HUES48 (cell line): ENCODE results near the gene HOXC9.

Experiments
- H3K27ac ChIP-seq: one replicate; pipeline ENCODE4 v1.7.0; 2013; ENCODE audit warnings: low read depth, low read length, inconsistent platforms
- H3K27me3 ChIP-seq: 2 replicates; pipeline ENCODE4 v1.6.1; 2013; ENCODE audit warnings: mild to moderate bottlenecking, low read length; ENCODE audit not compliant: control insufficient read depth, insufficient read depth
- H3K36me3 ChIP-seq: 2 replicates; pipeline ENCODE4 v1.6.1; 2013; ENCODE audit warnings: low read length; ENCODE audit not compliant: control insufficient read depth, insufficient read depth
- H3K4me1 ChIP-seq: 2 replicates; pipeline ENCODE4 v1.6.1; 2013; ENCODE audit warnings: mild to moderate bottlenecking, low read length; ENCODE audit not compliant: control insufficient read depth, insufficient read depth
- H3K4me3 ChIP-seq: 2 replicates; pipeline ENCODE4 v1.5.1; 2013; ENCODE audit warnings: mild to moderate bottlenecking, low read depth, low read length
- H3K9ac ChIP-seq: 2 replicates; pipeline ENCODE4 v1.6.1; 2013; ENCODE audit warnings: mild to moderate bottlenecking, low read depth, low read length, moderate library complexity
- H3K9me3 ChIP-seq: 2 replicates; pipeline ENCODE4 v1.6.1; 2013; ENCODE audit warnings: low read length; ENCODE audit not compliant: control insufficient read depth, insufficient read depth

Gene HOXC9

GRCh38 chr12:54000116-54001114 is at the start of gene HOXC9:
HOXC9 (plus strand) TSS chr12:54000161; CDS start chr12:54000189, 28 bp downstream.
- Histone ChIP-seq H3K4me3 (peak within 1 kb of the TSS; percentile 46), H3K9ac (no peak within 1 kb of the TSS), H3K9me3 (no peaks in the 10 kb centered on the region), H3K27ac (no peak within 1 kb of the TSS), H3K27me3 (peaks cover 100% of the 10 kb centered on the region), H3K4me1 (peaks cover 7% of the 10 kb centered on the region; the same call in 1 of the 2 replicates), H3K36me3 (no peaks in the 10 kb centered on the region)

DNA sequence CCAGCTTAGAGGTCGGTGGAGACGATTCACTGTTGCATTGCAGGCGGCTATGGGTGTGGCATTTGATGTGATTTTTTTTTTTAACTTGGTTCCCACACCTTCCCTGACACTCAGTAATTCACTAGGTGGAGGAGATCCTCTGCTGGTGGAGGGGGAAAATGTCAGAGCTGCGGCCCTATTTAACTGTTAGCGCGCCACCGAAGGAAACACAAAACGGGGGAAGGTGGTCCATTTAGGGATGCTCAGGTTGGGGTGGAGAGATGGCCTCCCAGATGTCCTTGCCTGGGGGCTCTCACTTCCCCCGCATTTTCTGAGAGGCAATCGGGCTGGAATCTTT is 49.6 kb upstream of the HOXC9 start:
- H3K9me3 ChIP-seq = 0 out of 2 replicates have a peak, but pooled peaks cover 3% of the 10 kb centered on the region
- H3K27ac ChIP-seq = no peak overlapping the region
- no peak overlapping the region for H3K4me3 ChIP-seq
- peaks cover 100% of the 10 kb centered on the region for H3K27me3 ChIP-seq
- no peaks in the 10 kb centered on the region for H3K36me3 ChIP-seq
- no peak overlapping the region for H3K9ac ChIP-seq
- H3K4me1 ChIP-seq = 0 out of 2 replicates have a peak, but pooled peaks cover 5% of the 10 kb centered on the region

DNA sequence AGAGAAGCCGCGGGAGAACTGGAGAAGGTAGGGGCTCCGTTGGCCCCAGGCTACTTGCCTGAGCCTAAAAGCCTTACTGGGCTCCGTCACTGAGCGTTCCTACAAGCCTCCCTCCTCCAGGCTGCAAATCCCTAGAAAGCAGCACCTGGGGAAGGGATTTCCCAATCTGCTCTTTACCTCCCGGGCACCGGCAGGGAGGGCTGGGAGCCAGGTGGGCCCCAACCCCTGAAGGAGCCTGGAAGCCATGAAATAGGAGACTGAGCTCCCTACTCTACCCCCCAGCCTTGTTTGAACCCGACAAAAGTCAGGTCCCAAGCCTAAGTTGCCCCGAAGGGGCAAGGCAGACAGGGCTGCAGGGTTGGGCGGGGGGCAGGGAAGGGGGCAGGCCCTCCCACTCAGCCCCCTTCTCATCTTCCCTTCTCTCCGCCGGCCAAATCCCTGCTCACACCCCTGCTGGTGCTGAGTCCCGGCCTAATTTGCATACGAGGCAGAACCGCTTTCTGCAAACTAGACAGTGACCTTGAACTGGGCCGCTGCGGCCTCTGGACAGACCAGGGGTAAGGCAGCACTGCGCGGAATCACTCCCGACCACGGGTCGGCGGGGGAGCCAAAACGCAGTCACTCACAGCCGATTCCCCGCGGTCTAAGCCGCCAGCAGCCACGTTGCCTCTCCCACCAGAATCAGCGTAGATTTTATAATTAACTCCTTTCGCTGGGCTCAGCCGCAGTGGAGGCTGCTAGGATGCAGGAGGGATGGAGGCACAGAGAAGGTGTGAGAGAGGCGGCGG is 49.0 kb upstream of the HOXC9 start:
- Histone ChIP-seq H3K36me3 (no peaks in the 10 kb centered on the region), H3K4me3 (no peak overlapping the region), H3K27me3 (peaks cover 100% of the 10 kb centered on the region), H3K27ac (no peak overlapping the region), H3K9me3 (0 out of 2 replicates have a peak, but pooled peaks cover 3% of the 10 kb centered on the region), H3K9ac (no peak overlapping the region), H3K4me1 (0 out of 2 replicates have a peak, but pooled peaks cover 5% of the 10 kb centered on the region)

DNA sequence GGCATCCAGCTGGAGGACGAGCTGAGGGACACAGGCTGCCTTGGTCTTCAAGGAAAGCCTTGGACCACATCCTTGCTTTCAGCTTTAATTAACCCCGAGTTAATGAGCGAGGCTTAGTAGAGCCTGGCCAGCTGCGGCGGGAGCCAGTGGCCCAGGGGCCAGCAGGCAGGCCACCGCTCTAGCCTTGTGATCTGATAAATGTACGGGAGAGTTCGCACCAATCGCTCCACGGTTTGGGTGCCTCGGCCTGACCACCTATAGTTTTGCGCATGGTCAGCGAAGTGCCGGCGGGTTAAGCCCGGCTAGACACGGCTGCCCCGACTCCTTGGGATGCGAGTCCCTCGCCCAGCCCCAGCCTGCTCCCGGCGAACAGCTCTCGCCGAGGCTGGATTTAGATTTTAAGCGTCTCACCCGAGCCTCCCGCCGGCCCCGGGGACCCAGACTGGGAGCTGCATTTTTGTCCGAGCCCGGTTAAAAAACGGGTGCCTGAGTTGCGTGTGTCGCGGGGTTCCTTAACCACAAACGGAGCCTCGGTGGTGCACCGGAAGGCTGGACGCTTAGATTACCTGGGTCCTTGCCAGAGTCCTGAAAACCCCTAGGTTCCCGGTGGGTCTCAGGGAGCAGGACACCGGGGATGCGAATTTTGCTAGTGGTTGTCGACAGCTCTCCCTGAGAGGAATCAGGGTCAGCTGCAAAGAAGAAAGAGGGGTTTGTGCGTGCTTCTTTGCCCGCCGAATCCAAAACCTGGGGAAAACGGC is 48.2 kb upstream of the HOXC9 start:
- Histone ChIP-seq H3K36me3 (no peaks in the 10 kb centered on the region), H3K9me3 (0 out of 2 replicates have a peak, but pooled peaks cover 3% of the 10 kb centered on the region), H3K9ac (no peak overlapping the region), H3K27me3 (peaks cover 100% of the 10 kb centered on the region), H3K4me1 (0 out of 2 replicates have a peak, but pooled peaks cover 5% of the 10 kb centered on the region), H3K27ac (no peak overlapping the region), H3K4me3 (no peak overlapping the region)

DNA sequence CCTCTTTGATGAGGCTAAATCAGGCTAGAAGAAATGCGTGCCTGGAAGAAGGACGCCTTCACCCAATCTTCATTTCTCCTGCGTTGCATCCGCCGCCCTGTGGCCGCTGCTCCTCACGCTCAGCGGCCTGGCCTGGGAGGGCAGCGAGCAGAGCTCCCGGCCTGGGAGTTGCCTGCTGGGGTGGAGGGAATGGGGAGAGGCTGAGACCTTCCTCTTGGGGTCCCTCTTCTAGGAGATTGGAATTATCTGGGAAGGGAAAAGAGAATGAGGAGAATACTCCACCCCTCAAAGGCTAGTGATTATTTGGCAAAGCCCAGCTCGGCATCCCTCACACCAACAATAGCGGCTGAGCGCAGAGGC is 47.6 kb upstream of the HOXC9 start:
- H3K27me3 ChIP-seq = peaks cover 100% of the 10 kb centered on the region
- 0 out of 2 replicates have a peak, but pooled peaks cover 3% of the 10 kb centered on the region for H3K9me3 ChIP-seq
- H3K4me3 ChIP-seq = no peak overlapping the region

DNA sequence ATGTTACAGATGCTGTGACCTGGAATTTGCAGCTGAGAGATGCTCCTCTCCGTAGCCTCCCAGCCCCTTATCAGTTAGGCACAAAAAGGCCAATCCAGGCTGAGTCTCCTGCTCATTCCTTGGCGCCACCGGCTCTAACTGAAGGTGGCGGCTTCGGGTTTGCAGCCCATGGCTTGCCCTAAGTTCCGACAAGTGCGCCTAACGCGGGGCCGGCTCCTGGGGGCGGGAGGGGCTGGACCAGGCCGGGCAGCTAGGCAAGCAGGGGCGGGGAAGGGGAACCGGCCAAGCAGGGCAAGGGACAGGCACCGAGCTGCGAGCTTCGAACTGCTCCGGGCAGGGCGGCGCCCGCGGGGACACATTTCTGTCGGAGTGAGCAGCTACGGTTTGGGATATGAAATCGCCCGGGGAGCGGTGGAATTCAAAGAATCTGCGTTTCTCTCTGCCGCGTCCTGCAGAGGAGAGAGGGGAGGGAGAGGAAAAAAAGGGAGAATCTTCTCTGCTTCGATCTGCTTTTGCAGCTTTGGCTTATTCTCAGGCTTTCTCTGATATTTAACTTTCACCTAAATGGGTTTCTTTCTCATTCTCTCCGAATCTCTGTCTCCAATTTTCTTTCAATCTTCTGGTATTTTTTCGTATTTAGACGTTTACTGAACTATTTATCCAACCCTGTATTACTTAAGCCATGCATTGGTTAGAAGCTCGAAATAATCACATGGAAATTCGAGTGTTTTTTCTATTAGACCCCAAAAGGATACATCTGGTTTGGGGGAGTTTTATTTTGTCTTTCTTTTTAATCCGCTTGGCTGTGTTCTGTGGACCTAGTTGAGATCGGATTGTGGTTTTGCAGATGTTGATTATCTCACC is 46.9 kb upstream of the HOXC9 start:
- Histone ChIP-seq H3K27me3 (peaks cover 100% of the 10 kb centered on the region), H3K27ac (no peak overlapping the region), H3K9me3 (0 out of 2 replicates have a peak, but pooled peaks cover 3% of the 10 kb centered on the region), H3K9ac (no peak overlapping the region), H3K36me3 (no peaks in the 10 kb centered on the region), H3K4me3 (no peak overlapping the region), H3K4me1 (0 out of 2 replicates have a peak, but pooled peaks cover 5% of the 10 kb centered on the region)

More for the DNA sequence above, 47.6 kb upstream of the HOXC9 start:
- Histone ChIP-seq H3K36me3 (no peaks in the 10 kb centered on the region), H3K9ac (no peak overlapping the region), H3K4me1 (0 out of 2 replicates have a peak, but pooled peaks cover 5% of the 10 kb centered on the region), H3K27ac (no peak overlapping the region)

DNA sequence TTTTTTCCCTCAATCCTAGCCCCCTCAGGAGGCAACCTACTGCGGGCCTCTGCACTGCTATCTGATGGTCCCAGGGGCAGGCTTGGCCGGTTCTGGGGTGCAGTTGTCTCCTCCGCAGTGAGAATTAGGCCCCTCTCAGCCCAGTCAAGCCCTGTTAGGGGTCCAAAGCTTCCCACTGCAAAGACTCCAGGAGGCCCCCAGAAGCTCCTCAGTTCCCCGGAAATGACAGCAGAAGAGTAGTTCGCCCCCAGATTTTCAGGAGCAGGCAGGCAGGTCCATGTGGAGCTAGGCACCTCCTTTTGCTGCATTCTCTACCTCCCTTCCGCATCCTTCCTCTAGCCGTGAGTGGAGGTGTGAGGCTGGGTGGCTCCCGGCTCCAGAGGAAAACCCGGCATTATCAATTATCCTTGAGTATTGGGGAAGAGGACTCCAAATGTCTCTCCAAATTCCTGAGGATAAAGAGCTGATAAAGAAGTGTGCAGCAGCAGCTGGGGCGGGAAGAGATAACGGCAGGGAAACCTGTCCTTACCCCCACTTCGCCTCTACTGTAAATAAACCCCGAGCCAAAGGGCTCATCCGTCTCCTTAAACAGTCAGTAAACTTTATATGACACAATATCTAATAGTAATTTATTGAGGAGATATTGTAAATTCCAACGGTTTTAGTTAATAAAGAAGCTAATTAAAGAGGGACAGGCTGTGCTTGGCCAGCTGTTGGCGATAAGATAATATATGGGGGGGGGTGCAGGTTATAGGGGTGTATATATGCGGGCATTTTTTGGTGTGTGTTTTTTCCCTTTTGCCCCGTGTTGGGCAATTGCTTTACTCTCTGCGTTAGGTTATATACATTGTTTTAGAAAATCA is 45.9 kb upstream of the HOXC9 start:
- Histone ChIP-seq H3K9ac (no peak overlapping the region), H3K9me3 (0 out of 2 replicates have a peak, but pooled peaks cover 3% of the 10 kb centered on the region), H3K36me3 (no peaks in the 10 kb centered on the region), H3K4me1 (0 out of 2 replicates have a peak, but pooled peaks cover 5% of the 10 kb centered on the region), H3K27me3 (peaks cover 100% of the 10 kb centered on the region), H3K4me3 (no peak overlapping the region), H3K27ac (no peak overlapping the region)

- Histone ChIP-seq H3K36me3 (no peaks in the 10 kb centered on the region), H3K4me3 (no peak within 1 kb of the TSS), H3K9ac (no peak within 1 kb of the TSS), H3K27me3 (peaks cover 100% of the 10 kb centered on the region), H3K9me3 (0 out of 2 replicates have a peak, but pooled peaks cover 3% of the 10 kb centered on the region), H3K4me1 (0 out of 2 replicates have a peak, but pooled peaks cover 5% of the 10 kb centered on the region), H3K27ac (no peak within 1 kb of the TSS)
Observed at GRCh38 chr12:53954694-53955035, 45.3 kb upstream of the HOXC9 start, which contains the start of gene HOXC12. HOXC12 (plus strand) TSS chr12:53954903; CDS start chr12:53954930, 27 bp downstream.
